ENCODE measurements around the gene CCDC88A. TPM values are rescaled to one million over a fixed set of nuclear protein-coding genes. Genes with fewer than 3 reads are reported as not detected.

The CCDC88A gene
- total and polyA plus RNA-seq, 2 donors from 2014 or later = 8.2 to 47.6 TPM

- H3K9me3 ChIP-seq (ENCODE audit: control insufficient read depth in 2 of 3, insufficient read depth in 1 of 3, low read length in 3 of 3) = no peaks in the 10 kb centered on the region
- no peak for FAIRE-seq
- TF ChIP-seq CTCF (IDR thresholded peaks at IDR 0.05; ENCODE audit: borderline replicate concordance, extremely low read depth, insufficient read depth) = no peak
- H3K27ac ChIP-seq (ENCODE audit: low read depth in 2 of 2, low read length in 2 of 2) = no peak overlapping the region
- no peak overlapping the region for H3K9ac ChIP-seq (ENCODE audit: low read length in 3 of 3)
- H3K36me3 ChIP-seq (ENCODE audit: control insufficient read depth in 2 of 3, insufficient read depth in 3 of 3, low read length in 3 of 3) = no peaks in the 10 kb centered on the region
- H3K27me3 ChIP-seq (ENCODE audit: control insufficient read depth, insufficient read depth, low read length) = no peaks in the 10 kb centered on the region
- intact Hi-C loops (cut with DNase I) = no loop called here
- no peak for DNase-seq
- H3K4me1 ChIP-seq (ENCODE audit: control insufficient read depth in 2 of 3, insufficient read depth in 2 of 3, low read depth in 1 of 3, low read length in 3 of 3) = no peaks in the 10 kb centered on the region
- no peak overlapping the region for H3K4me3 ChIP-seq (ENCODE audit: low read length in 3 of 3)
Measured at GRCh38 chr2:55421326-55421725, 1.7 kb upstream of the CCDC88A start.

GRCh38 chr2:55420871-55421270 lies 1.2 kb upstream of the CCDC88A start:
- Histone ChIP-seq H3K27me3 (ENCODE audit: control insufficient read depth, insufficient read depth, low read length) (no peaks in the 10 kb centered on the region), H3K27ac (ENCODE audit: low read depth in 2 of 2, low read length in 2 of 2) (no peak overlapping the region), H3K9ac (ENCODE audit: low read length in 3 of 3) (no peak overlapping the region), H3K4me1 (ENCODE audit: control insufficient read depth in 2 of 3, insufficient read depth in 2 of 3, low read depth in 1 of 3, low read length in 3 of 3) (no peaks in the 10 kb centered on the region), H3K4me3 (ENCODE audit: low read length in 3 of 3) (no peak overlapping the region), H3K36me3 (ENCODE audit: control insufficient read depth in 2 of 3, insufficient read depth in 3 of 3, low read length in 3 of 3) (no peaks in the 10 kb centered on the region), H3K9me3 (ENCODE audit: control insufficient read depth in 2 of 3, insufficient read depth in 1 of 3, low read length in 3 of 3) (no peaks in the 10 kb centered on the region)
- no peak for TF ChIP-seq CTCF (IDR thresholded peaks at IDR 0.05; ENCODE audit: borderline replicate concordance, extremely low read depth, insufficient read depth)
- FAIRE-seq (no peak), DNase-seq (no peak)
- intact Hi-C loops (cut with DNase I) = no loop called here

- no peak for FAIRE-seq
Measured at GRCh38 chr2:55420439-55420725, 726 bp upstream of the CCDC88A start.

More at GRCh38 chr2:55420439-55420725, 726 bp upstream of the CCDC88A start:
- Histone ChIP-seq H3K27ac (ENCODE audit: low read depth in 2 of 2, low read length in 2 of 2) (no peak overlapping the region), H3K4me3 (ENCODE audit: low read length in 3 of 3) (peak overlapping the region; percentile 90 to 96 (median 93)), H3K9me3 (ENCODE audit: control insufficient read depth in 2 of 3, insufficient read depth in 1 of 3, low read length in 3 of 3) (no peaks in the 10 kb centered on the region), H3K4me1 (ENCODE audit: control insufficient read depth in 2 of 3, insufficient read depth in 2 of 3, low read depth in 1 of 3, low read length in 3 of 3) (no peaks in the 10 kb centered on the region), H3K36me3 (ENCODE audit: control insufficient read depth in 2 of 3, insufficient read depth in 3 of 3, low read length in 3 of 3) (no peaks in the 10 kb centered on the region), H3K9ac (ENCODE audit: low read length in 3 of 3) (peak overlapping the region; percentile 29 to 90 (median 58)), H3K27me3 (ENCODE audit: control insufficient read depth, insufficient read depth, low read length) (no peaks in the 10 kb centered on the region)
- intact Hi-C loops (cut with DNase I) = no loop called here
- no peak for TF ChIP-seq CTCF (IDR thresholded peaks at IDR 0.05; ENCODE audit: borderline replicate concordance, extremely low read depth, insufficient read depth)
- DNase-seq = no peak
